MM.1S (cell line): ENCODE measurements around the gene CSTPP1.

ENCODE experiments used
- DNase-seq: peaks from one replicate; pipeline ENCODE4 v3.0.0-alpha.2; 2015
- H2AFZ ChIP-seq: fragments of 300-600 bp; sonication (generic); 2 replicates; pipeline ENCODE4 v1.6.0; 2016; ENCODE audit warnings: antibody characterized with exemption, low read length
- H3F3A ChIP-seq: fragments of 300-600 bp; sonication (generic); 2 replicates; pipeline ENCODE4 v1.6.1; 2016; ENCODE audit warnings: mild to moderate bottlenecking, antibody characterized with exemption, low read length, moderate library complexity, mixed read lengths; ENCODE audit not compliant: insufficient read depth
- H3K27ac ChIP-seq: fragments of 300-600 bp; sonication (generic); 2 replicates; pipeline ENCODE4 v1.5.1; 2016; ENCODE audit warnings: mild to moderate bottlenecking, low read length
- H3K27me3 ChIP-seq: fragments of 300-600 bp; sonication (generic); replicated peaks from 2 replicates; pipeline ENCODE4 v1.6.0; 2016; ENCODE audit warnings: low read length; ENCODE audit not compliant: insufficient read depth
- H3K36me3 ChIP-seq: fragments of 300-600 bp; sonication (generic); replicated peaks from 2 replicates; pipeline ENCODE4 v1.6.1; 2016; ENCODE audit warnings: mild to moderate bottlenecking, low read length, mixed read lengths; ENCODE audit not compliant: insufficient read depth
- H3K4me1 ChIP-seq: fragments of 300-600 bp; sonication (generic); 2 replicates; pipeline ENCODE4 v1.6.1; 2016; ENCODE audit warnings: low read length, mixed read lengths
- H3K4me2 ChIP-seq: fragments of 300-600 bp; sonication (generic); 2 replicates; pipeline ENCODE4 v1.6.0; 2016; ENCODE audit warnings: low read depth, low read length
- H3K4me3 ChIP-seq: fragments of 300-600 bp; sonication (generic); 2 replicates; pipeline ENCODE4 v1.5.1; 2016; ENCODE audit warnings: low read length, mixed read lengths
- H3K79me2 ChIP-seq: fragments of 300-600 bp; sonication (generic); 2 replicates; pipeline ENCODE4 v1.6.1; 2016; ENCODE audit warnings: mixed run types, low read length, mixed read lengths
- H3K9ac ChIP-seq: fragments of 300-600 bp; sonication (generic); 2 replicates; pipeline ENCODE4 v1.6.1; 2016; ENCODE audit warnings: low read length, mixed read lengths
- H3K9me2 ChIP-seq: fragments of 300-600 bp; sonication (generic); replicated peaks from 2 replicates; pipeline ENCODE4 v1.6.1; 2016; ENCODE audit warnings: mild to moderate bottlenecking, low read length, mixed read lengths; ENCODE audit not compliant: insufficient read depth
- H3K9me3 ChIP-seq: fragments of 300-600 bp; sonication (generic); replicated peaks from 2 replicates; pipeline ENCODE4 v1.6.1; 2016; ENCODE audit warnings: mild to moderate bottlenecking, low read length, mixed read lengths; ENCODE audit not compliant: insufficient read depth
- H4K20me1 ChIP-seq: fragments of 300-600 bp; sonication (generic); 2 replicates; pipeline ENCODE4 v1.6.1; 2016; ENCODE audit warnings: mild to moderate bottlenecking, low read length, moderate library complexity, mixed read lengths; ENCODE audit not compliant: insufficient read depth
- EZH2 ChIP-seq: fragments of 300-600 bp; sonication (generic); optimal IDR thresholded peaks from 2 replicates; pipeline ENCODE3; 2017; ENCODE audit warnings: low read depth, mild to moderate bottlenecking, antibody characterized with exemption, low read length, mixed read lengths
- EZH2phosphoT487 ChIP-seq: fragments of 300-600 bp; sonication (generic); IDR thresholded peaks from 2 replicates; pipeline ENCODE4 v1.6.1; 2018; ENCODE audit warnings: antibody characterized with exemption, low read length
- TF ChIP-seq, protein P1 (sequence below): fragments of 300-600 bp; sonication (generic); IDR thresholded peaks from 2 replicates; pipeline ENCODE4 v1.5.1; 2016; ENCODE audit warnings: antibody characterized with exemption, low read length, mixed read lengths

The CSTPP1 gene

GRCh38 chr11:46895821-46896220, 40.7 kb upstream of the CSTPP1 start:
- Histone ChIP-seq H3K4me3 (no peak overlapping the region), H3K9me3 (no peaks in the 10 kb centered on the region), H3F3A (no peaks in the 10 kb centered on the region), H3K36me3 (no peaks in the 10 kb centered on the region), H3K79me2 (no peaks in the 10 kb centered on the region), H3K4me2 (no peak overlapping the region), H3K27me3 (no peaks in the 10 kb centered on the region), H2AFZ (no peak overlapping the region), H3K27ac (no peak overlapping the region), H3K4me1 (no peaks in the 10 kb centered on the region), H4K20me1 (no peaks in the 10 kb centered on the region), H3K9ac (no peak overlapping the region), H3K9me2 (no peaks in the 10 kb centered on the region)
- DNase-seq, result no peak
- TF ChIP-seq, protein P1, sequence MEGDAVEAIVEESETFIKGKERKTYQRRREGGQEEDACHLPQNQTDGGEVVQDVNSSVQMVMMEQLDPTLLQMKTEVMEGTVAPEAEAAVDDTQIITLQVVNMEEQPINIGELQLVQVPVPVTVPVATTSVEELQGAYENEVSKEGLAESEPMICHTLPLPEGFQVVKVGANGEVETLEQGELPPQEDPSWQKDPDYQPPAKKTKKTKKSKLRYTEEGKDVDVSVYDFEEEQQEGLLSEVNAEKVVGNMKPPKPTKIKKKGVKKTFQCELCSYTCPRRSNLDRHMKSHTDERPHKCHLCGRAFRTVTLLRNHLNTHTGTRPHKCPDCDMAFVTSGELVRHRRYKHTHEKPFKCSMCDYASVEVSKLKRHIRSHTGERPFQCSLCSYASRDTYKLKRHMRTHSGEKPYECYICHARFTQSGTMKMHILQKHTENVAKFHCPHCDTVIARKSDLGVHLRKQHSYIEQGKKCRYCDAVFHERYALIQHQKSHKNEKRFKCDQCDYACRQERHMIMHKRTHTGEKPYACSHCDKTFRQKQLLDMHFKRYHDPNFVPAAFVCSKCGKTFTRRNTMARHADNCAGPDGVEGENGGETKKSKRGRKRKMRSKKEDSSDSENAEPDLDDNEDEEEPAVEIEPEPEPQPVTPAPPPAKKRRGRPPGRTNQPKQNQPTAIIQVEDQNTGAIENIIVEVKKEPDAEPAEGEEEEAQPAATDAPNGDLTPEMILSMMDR, result no peak
- TF ChIP-seq EZH2, result no peak
- TF ChIP-seq EZH2phosphoT487, result no peak

- Histone ChIP-seq H3K79me2 (no peaks in the 10 kb centered on the region), H3K36me3 (no peaks in the 10 kb centered on the region), H3F3A (no peaks in the 10 kb centered on the region), H3K27me3 (no peaks in the 10 kb centered on the region), H3K27ac (no peak overlapping the region), H2AFZ (no peak overlapping the region), H3K9ac (no peak overlapping the region), H3K9me3 (no peaks in the 10 kb centered on the region), H3K4me1 (no peaks in the 10 kb centered on the region), H4K20me1 (no peaks in the 10 kb centered on the region), H3K4me2 (no peak overlapping the region), H3K9me2 (no peaks in the 10 kb centered on the region), H3K4me3 (no peak overlapping the region)
- peak; percentile 50 for DNase-seq
- TF ChIP-seq EZH2, result no peak
- TF ChIP-seq, protein P1, result peak; percentile 42
Observed at GRCh38 chr11:46896719-46897406, 39.7 kb upstream of the CSTPP1 start.

DNA sequence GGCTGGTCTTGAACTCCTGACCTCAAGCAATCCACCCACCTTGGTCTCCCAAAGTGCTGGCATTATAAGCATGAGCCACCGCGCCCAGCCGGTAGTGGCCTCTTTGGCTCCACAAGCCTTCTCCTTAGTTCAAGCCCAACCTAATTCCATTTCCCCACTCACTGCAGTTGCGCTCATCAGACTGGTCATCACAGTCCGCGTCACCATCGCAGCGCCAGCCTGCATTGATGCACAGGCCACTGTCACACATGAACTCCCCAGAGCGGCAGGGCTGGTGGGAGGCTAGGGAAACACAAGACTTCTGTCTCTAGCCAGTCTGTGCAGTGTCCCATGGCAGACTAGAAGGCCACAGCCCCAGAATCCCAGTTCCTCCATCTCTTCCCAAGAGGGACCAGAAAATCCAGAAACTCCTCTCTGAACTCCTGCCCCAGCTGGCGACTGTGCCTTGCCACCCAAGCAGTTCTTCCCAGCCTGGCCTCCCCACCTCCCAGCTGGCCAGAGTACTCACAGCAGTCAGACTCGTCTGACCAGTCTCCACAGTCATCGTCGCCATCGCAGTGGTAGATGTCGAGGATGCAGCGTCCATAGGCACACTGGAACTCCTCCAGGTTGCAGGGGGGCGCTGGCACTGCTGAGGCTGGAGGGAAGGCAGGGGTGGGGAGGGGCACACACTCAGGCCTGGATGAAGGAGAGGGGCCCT, 38.0 kb upstream of the CSTPP1 start:
- Histone ChIP-seq H3K4me2 (no peak overlapping the region), H3K27me3 (no peaks in the 10 kb centered on the region), H3K36me3 (no peaks in the 10 kb centered on the region), H3K4me3 (no peak overlapping the region), H3K4me1 (no peaks in the 10 kb centered on the region), H3K9me2 (no peaks in the 10 kb centered on the region), H4K20me1 (no peaks in the 10 kb centered on the region), H2AFZ (no peak overlapping the region), H3K79me2 (no peaks in the 10 kb centered on the region), H3K27ac (no peak overlapping the region), H3K9me3 (no peaks in the 10 kb centered on the region), H3F3A (no peaks in the 10 kb centered on the region), H3K9ac (no peak overlapping the region)
- DNase-seq, result no peak
- TF ChIP-seq EZH2, result no peak
- TF ChIP-seq, protein P1, result no peak
- TF ChIP-seq EZH2phosphoT487, result no peak
